ENCODE data around the gene SEMA3B. TPM values are rescaled to one million over a fixed set of nuclear protein-coding genes. Genes with fewer than 3 reads are reported as not detected.
A peak's percentile ranks its signal among the peaks of the same experiment; 100 is the strongest.

SEMA3B gene
- total RNA-seq, 1 experiment from 2014 or later, result 21.8 TPM

DNA sequence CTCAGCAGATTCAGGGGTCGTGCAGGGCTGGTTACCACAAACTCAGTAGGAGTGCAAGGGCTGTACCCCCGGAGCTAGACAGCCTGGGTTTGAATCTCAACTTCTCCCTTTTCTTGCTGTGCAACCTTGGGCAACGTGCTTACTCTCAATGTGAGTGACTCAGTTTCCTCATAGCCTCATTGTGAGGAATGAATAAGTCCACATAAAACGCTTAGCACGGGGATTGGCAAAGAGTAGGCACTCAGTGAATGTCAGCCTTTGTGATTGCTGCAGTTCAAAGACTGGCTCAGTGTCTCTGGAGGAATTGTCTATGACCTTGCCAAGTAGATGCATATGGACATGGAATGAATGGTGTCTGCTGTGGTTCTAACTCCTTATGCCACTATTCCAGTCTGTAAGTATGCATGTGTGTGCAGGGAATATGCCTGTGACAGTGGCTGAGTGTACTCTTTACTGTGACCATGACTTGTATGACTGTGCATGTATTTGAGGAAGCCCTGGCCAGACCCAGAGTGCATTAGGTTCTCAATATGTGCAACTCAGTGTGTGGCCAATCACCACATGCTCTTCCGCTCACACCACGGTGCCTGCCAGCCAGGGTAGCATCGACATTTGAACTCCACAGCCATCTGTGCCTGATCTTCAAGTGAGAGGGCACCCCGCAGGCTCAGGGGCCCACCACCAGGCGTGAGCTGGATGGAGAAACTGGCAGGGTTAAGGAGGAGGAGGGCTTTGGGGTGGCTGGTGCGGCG lies 31.2 kb downstream of the SEMA3B start:
- H3K4me3 Mint-ChIP-seq (ENCODE audit: unreplicated experiment), result peak overlapping the region; percentile 97
- Histone ChIP-seq H3K27me3 (replicated peaks; ENCODE audit: control insufficient read depth, insufficient read depth, low read length) (no peaks in the 10 kb centered on the region), H3K36me3 (ENCODE audit: control insufficient read depth, insufficient read depth, low read length) (no peaks in the 10 kb centered on the region; the same call in 1 of the 2 replicates), H3K9me3 (no peaks in the 10 kb centered on the region), H3K4me1 (peaks cover 20% of the 10 kb centered on the region), H3K4me3 (ENCODE audit: low read depth, low read length) (peak overlapping the region; percentile 39)
- intact Hi-C loops (cut with micrococcal nuclease; ENCODE audit: unreplicated experiment), result loop anchor here (1.0 to 2.0 kb wide), 4 partner anchors 19 to 63 kb away; partner anchors contain the start of gene GNAI2
- TSS peak; percentile 95 for BruUV-seq (replicated peaks)
- H3K9me3 Mint-ChIP-seq (ENCODE audit: unreplicated experiment), result no peaks in the 10 kb centered on the region
- no peaks in the 10 kb centered on the region for H3K27me3 Mint-ChIP-seq (ENCODE audit: insufficient read depth, unreplicated experiment)
- CTCF ChIA-PET, result interaction anchor here (0.7 to 1.3 kb wide), 7 partner anchors 15 to 108 kb away, joined by 3 to 8 read pairs (median 4); no protein-coding TSS in a partner anchor
- peak in 1 of 2 experiments; percentile 35 for DNase-seq
- TF ChIP-seq, protein P1, sequence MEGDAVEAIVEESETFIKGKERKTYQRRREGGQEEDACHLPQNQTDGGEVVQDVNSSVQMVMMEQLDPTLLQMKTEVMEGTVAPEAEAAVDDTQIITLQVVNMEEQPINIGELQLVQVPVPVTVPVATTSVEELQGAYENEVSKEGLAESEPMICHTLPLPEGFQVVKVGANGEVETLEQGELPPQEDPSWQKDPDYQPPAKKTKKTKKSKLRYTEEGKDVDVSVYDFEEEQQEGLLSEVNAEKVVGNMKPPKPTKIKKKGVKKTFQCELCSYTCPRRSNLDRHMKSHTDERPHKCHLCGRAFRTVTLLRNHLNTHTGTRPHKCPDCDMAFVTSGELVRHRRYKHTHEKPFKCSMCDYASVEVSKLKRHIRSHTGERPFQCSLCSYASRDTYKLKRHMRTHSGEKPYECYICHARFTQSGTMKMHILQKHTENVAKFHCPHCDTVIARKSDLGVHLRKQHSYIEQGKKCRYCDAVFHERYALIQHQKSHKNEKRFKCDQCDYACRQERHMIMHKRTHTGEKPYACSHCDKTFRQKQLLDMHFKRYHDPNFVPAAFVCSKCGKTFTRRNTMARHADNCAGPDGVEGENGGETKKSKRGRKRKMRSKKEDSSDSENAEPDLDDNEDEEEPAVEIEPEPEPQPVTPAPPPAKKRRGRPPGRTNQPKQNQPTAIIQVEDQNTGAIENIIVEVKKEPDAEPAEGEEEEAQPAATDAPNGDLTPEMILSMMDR (IDR thresholded peaks at IDR 0.05; ENCODE audit: insufficient read depth in 1 of 2, low read depth in 1 of 2, low read length in 1 of 2, severe bottlenecking in 1 of 2, unreplicated experiment in 1 of 2), result no peak
- POLR2A ChIA-PET, result interaction anchor here (0.6 to 1.4 kb wide), 8 partner anchors 10 to 1282 kb away, joined by 3 to 17 read pairs (median 6); partner anchors contain the start of genes DALRD3 and GNAI2
- H3K27ac Mint-ChIP-seq (ENCODE audit: unreplicated experiment), result peak overlapping the region; percentile 95
- peaks cover 11% of the 10 kb centered on the region for H3K4me1 Mint-ChIP-seq (ENCODE audit: low read depth, unreplicated experiment)
- H3K36me3 Mint-ChIP-seq (ENCODE audit: insufficient read depth, unreplicated experiment), result peaks cover 11% of the 10 kb centered on the region

GRCh38 chr3:50300681-50301254 lies 31.8 kb downstream of the SEMA3B start:
- POLR2A ChIA-PET, result interaction anchor here (0.6 kb wide), 1 partner anchor 42 kb away, joined by 7 read pairs; no protein-coding TSS in a partner anchor

More at GRCh38 chr3:50300681-50301254, 31.8 kb downstream of the SEMA3B start:
- BruUV-seq (replicated peaks), result no TSS peak
- H3K4me3 ChIP-seq (ENCODE audit: low read depth, low read length), result no peak overlapping the region; the same call in 1 of the 2 replicates
- CTCF ChIA-PET, result no interaction called here
- H3K36me3 ChIP-seq (ENCODE audit: control insufficient read depth, insufficient read depth, low read length), result no peaks in the 10 kb centered on the region; the same call in 1 of the 2 replicates
- H3K27me3 ChIP-seq (replicated peaks; ENCODE audit: control insufficient read depth, insufficient read depth, low read length), result no peaks in the 10 kb centered on the region
- TF ChIP-seq, protein P1 (IDR thresholded peaks at IDR 0.05; ENCODE audit: insufficient read depth in 1 of 2, low read depth in 1 of 2, low read length in 1 of 2, severe bottlenecking in 1 of 2, unreplicated experiment in 1 of 2), result no peak
- no peaks in the 10 kb centered on the region for H3K27me3 Mint-ChIP-seq (ENCODE audit: insufficient read depth, unreplicated experiment)
- DNase-seq, result peak in 1 of 2 experiments; percentile 33
- H3K4me1 Mint-ChIP-seq (ENCODE audit: low read depth, unreplicated experiment), result peaks cover 11% of the 10 kb centered on the region
- peak overlapping the region; percentile 97 for H3K4me3 Mint-ChIP-seq (ENCODE audit: unreplicated experiment)
- no peaks in the 10 kb centered on the region for H3K9me3 ChIP-seq
- peak overlapping the region; percentile 95 for H3K27ac Mint-ChIP-seq (ENCODE audit: unreplicated experiment)
- intact Hi-C loops (cut with micrococcal nuclease; ENCODE audit: unreplicated experiment), result no loop called here
- peaks cover 11% of the 10 kb centered on the region for H3K36me3 Mint-ChIP-seq (ENCODE audit: insufficient read depth, unreplicated experiment)
- H3K4me1 ChIP-seq, result peaks cover 20% of the 10 kb centered on the region
- no peaks in the 10 kb centered on the region for H3K9me3 Mint-ChIP-seq (ENCODE audit: unreplicated experiment)

Data from Caco-2 (cell line).